T1000 (cell line): Measurements from ENCODE around the gene ENPP7.

Source experiments
- DNase-seq: peaks from one replicate; lab custom pipeline; 2025; ENCODE audit warnings: mixed read lengths; lab: John Stamatoyannopoulos, UW

Gene ENPP7, protein sequence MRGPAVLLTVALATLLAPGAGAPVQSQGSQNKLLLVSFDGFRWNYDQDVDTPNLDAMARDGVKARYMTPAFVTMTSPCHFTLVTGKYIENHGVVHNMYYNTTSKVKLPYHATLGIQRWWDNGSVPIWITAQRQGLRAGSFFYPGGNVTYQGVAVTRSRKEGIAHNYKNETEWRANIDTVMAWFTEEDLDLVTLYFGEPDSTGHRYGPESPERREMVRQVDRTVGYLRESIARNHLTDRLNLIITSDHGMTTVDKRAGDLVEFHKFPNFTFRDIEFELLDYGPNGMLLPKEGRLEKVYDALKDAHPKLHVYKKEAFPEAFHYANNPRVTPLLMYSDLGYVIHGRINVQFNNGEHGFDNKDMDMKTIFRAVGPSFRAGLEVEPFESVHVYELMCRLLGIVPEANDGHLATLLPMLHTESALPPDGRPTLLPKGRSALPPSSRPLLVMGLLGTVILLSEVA

DNA sequence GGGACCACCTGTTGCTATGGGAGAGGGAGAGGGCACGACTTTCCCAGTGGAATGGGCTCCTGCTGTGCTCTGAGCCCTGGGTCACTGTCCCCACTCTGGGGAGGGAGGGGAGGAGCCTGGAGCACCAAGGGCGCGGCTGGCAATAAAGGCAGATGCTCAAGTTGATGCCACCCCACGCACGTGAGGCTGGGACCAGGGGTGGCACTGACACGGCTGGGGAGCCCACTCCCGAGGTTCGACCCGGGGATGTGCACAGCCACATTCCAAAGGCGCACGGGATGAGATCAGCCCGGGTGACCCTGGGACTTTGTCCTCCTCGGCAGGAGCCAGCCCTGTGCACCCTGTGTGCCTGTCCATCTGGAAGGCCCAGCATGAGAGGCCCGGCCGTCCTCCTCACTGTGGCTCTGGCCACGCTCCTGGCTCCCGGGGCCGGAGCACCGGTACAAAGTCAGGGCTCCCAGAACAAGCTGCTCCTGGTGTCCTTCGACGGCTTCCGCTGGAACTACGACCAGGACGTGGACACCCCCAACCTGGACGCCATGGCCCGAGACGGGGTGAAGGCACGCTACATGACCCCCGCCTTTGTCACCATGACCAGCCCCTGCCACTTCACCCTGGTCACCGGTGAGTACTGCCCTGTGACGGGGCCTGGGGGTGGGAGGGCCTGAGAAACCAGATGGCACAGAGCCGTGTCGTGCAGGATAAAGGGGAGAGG, at the start of gene ENPP7:
TSS of gene ENPP7 (plus strand) at position 175 of the 715 bp plus-strand sequence. CDS start at position 372, 197 bp downstream.
- no peak for DNase-seq

DNA sequence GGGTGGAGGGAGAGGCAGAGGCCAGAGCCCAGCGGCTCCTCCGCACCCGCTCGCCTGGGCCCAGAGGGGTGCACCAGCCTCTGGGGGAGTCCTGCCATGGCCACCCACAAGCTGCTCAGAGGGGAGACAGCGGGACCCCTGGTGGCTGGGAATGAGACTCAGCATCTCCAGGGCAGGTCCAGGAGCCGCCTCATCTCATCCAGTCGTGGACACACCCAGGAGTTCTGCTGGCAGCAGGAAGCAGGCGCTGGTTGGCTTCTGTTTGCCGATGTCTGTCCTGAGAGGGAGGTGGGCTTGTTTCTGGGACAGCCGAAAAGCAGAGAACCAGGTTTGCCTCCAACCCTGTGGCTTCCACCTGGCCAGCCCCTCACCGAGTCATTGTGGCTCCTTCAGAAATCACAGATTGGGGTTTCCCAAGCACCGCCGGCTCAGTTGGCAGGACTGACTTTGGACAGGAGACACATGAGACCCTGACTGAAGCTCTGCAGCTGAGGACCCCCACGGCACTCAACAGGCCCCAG, 49.6 kb upstream of the ENPP7 start:
- no peak for DNase-seq

DNA sequence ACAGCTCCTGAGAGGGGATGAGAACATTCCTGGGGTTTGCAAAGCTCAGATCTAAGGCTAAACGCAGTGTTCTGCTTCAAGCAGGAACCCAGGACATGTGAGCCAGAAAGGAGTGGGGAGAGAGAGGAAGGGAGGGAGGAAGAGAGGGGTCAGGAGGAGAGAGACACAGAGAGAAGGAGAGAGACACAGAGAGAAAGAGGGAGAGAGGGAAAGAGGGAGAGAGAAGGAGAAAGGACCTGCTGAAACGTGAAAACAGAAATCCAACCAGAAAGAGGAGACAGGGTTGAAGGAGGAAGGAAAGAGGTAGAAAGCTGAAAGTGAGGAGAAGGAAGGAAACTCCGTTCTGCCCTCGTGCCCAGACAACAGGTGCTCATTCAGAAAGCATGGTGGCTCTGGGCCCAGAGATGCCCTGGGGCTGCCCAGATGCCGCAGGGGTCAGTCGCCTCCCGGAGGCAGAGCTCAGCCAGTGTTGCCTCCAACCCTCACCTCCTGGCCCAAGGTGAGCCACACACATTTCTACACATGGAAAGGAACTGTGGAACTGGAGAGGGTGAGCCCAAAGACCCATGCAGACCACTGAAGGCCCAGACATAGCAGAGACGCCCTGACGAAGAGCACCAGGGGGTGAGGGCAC, 49.0 kb upstream of the ENPP7 start:
- DNase-seq: no peak

DNA sequence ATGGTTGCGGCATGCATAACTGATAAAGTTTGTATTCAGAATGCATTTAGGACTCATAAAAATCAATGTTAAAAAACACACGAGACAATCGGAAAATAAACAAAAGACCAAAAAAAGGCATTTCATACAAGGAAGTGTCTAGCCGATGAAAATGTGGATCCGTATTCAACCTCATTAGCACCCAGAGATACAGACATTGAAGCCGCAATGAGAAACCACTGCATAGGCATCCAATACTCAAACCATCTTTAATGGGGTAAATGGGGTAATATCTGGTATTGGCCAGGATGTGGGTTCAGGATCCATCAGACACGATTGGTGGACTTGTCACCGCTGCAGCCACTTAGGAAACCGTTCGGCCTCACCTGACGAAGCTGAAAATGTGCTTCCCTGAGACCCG, 47.4 kb upstream of the ENPP7 start:
- no peak for DNase-seq

DNA sequence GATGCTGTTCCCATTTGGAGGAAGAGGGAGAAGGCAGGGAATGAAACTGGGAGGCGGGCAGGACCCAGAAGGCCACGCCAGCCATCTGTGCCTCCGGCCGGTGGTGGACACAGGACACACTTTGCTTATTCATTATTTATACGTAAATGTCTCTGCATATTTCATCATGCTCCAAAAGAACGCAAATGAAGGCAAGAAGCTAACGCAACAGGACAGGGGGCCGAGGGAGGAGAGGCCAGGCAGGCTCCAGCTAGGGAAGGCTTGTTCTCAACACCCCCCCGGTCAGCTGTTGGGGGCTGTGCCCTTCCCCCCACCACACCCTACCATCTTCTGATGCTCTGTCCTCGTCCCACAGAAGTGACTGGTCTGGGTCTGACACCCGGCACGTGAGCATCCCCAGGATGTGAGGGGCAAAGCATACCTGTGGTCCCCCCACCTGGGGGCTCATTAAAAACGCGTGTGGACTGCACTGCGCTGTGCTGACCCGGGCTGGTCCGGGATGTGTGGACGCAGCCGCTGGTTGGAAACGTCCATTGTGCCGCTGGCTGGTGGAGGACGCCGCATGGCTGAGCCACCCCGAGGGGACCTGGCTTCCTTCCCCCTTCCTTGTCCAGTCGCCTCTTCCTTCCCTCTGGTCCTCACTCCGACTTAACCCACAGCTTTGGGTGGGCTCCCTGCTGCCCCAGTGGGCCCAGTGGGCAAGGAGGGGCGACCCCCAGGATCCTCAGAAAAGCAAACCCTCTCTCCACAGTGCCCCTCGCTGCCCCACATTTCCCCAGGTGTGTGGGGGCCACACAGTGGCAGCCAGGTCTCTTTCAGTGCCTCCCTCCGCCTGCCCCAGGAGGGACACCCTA, 46.4 kb upstream of the ENPP7 start:
- DNase-seq: no peak

DNA sequence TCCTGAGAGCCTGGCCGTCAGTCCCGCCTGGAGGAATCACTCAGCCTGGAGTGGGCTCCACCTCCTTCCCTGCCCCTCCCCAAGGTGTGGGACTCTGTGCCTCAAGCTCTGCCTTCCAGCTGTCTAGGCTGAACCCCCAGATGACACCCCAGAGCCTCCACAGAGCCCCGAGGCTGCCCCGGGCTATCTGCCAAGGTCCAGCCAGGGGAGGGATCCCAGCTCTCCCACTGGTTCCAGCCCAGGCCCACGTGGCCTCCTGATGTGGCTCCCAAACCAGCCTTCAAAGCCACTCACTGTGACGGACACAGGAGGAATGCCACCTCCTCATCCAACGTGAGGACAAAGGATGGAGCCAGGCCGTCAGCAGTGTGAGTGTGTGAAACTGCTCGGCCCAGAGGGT, 45.6 kb upstream of the ENPP7 start:
- no peak for DNase-seq

DNA sequence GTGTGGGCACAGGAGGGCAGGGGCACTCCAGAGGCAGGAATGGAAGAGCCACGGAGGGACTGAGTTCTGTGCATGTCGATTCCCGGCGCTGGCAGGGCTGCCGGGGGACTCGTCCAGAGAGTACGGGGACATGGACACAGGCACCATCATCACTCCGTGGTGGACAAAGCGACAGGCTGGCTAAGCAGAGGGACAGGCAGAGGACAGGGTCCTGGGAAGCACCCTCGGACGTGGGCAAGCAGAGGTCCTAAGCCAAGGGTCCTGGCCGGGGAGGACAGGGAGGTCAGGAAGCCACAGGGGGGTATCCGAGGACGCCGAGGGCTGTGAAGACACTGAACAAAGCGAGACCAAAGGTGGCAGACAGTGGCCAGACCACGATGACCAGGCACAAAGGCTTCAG, 44.3 kb upstream of the ENPP7 start:
- DNase-seq: no peak

DNA sequence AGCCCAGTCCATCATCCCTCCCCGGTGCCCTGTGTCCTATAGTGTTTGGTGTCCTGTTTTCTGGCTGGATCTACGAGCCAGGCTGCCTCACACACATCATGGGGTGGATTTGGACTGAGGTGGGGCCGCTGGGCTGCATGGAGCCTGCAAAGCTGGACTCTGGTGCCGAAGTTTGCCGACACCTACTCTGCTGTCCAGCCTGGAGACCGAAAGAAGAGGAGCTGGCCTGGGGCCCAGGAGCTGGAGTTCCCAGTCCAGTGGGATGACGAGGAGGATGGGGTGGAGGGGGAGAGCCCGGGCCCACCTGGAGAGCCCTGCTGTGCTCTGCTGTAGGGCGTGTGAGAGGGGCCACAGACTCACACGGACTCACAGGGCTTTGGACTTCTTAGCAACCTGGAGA, 40.3 kb upstream of the ENPP7 start:
- DNase-seq: no peak

DNA sequence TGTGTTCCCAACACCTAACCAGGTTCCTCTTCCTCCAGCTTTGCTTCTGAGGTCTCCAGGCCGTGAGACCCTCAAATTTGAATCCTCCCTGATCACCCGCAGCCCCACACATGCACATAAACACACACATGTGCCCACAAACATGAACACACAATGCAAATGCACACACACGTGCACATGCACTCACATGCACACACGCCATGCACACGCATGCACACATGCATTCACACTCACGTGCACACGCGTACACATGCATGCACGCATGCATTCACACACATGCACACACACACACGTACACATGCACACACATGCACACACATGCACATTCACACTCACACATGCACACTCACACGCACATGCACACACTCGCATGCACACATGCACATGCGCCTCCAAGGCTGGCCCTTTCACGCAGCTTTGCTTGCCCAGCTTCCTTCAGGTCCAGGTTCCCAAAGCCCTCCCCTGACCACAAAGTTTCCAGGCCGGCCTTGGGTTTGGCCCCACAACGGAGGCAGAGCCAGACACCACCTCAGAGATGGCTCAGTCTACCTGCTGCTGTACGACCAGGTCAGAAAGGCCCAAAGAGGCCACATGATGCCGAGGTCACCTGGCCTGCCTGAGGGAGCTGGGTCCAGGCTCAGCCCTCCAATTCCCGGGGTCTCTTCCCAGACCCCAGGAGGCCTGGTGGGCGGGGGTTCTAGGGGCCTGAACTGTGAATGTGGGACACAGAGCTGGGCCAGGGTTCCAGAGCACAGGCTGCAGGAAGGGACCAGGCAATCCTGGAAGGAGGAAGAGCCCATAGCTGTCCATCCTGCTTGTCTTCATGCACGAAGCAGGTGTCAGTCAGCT, 39.5 kb upstream of the ENPP7 start:
- DNase-seq: no peak

DNA sequence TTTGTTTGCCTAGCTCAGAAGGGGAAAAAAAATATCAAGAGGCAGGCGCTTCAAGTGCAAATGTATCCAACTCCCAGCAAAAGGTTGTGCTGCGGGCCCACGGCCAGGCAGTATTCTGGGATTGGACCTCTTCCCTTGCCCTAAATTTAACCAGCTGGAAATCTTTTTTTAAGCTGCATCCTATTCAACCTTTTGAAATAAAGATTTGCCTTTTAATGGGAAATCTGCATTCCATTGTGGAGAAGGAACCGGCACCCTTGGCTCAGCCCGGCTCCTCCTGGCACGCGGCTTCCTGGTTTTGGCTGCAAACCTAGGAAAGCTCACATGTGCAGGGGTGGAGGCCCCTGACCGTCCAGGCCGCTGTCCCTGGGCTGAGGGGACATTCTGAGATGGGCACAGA, 38.8 kb upstream of the ENPP7 start:
- DNase-seq: no peak

DNA sequence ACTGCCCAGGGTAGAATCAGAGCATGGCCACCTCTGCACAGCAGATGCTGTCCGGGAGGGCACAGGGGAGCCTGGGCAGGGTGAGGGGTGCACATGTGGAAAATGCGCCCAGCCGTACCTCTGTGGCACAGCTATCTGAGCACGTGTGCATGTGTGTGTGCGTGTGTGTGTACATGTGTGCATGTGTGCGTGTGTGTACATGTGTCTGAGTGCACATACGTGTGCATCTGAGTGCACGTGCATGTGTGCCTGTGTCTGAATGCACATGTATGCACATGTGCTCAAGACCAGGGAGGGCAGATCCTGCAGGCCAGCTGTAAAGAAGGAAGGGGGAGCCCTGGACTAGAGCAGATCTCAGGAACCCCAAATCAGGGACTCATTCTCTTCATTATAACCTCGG, 37.3 kb upstream of the ENPP7 start:
- no peak for DNase-seq

DNA sequence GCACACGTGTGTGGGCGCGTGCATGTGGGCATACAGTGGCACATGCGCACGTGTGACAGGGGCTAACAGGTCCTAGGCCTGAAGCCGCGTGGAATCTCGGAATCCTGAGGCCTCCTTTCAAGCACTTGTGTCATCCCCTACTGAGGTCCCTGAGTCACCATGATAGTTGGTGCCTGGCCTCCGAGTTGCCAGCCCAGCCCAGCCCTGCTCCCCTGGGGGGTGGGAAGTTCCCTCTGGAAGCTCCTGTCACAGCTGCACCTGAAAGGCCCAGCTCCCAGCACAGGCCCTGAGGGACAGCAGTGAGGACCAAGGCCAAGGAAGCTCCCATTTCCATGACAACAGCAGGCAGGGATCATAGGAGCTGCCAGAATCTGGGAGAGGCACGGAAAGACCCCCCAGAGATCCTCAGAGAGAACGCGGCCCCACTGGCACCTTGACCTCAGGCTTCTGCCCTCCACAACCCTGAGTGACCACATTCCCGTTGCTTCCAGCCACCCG, 35.4 kb upstream of the ENPP7 start:
- no peak for DNase-seq

DNA sequence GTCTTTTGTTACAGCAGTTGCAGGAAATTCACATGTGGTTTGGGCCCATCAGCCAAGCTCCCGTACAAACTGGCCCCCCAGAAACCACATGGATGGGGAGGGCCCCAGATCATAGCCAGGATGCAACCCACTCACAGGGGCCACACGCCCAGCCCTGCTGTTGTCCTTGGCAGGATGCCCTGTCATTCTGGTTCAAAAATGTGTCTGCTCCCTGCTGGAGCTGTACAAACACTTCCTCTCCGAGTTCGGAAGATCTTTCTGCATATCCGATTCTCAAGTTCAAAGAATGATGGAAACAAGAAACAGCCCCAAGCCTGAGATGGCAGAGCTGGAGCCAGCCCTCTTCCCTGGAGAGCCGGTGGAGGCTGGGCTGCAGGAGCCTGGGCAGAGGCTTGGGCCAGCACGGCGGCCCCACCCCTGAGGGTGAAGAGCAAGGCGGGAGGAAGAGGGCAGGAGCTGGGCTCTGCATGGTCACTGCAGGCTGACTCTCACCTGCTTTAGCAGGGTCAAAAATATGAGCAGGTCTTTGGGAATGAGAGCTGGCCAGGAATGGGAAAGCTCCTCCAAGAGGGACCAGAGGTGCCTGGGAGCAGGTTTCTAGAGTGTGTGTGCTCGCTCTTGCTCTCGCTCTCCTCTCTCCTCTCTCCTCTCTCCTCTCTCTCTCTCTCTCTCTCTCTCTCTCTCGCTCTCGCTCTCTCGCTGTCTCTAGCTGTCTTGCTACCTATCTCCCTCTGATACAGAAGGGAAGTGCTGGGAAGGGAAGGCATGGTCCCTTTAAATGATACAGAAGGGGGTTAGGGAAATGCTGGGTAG, 34.7 kb upstream of the ENPP7 start:
- no peak for DNase-seq

DNA sequence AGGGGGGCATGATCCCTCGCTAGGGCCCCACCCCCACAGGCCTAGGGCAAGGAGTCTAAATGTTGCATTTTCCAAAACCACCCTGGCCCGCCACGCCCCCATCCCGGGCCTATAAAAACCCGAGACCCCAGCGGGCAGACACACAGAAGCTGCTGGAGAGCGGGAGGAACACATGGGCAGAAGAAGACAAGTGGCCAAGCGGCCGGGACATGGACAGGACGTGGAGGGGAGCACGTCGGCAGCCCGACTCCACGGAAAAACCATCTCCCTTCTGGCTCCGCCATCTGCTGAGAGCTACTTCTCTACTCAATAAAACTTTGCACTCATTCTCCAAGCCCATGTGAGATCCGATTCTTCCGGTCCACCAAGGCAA, 34.1 kb upstream of the ENPP7 start:
- DNase-seq: no peak

DNA sequence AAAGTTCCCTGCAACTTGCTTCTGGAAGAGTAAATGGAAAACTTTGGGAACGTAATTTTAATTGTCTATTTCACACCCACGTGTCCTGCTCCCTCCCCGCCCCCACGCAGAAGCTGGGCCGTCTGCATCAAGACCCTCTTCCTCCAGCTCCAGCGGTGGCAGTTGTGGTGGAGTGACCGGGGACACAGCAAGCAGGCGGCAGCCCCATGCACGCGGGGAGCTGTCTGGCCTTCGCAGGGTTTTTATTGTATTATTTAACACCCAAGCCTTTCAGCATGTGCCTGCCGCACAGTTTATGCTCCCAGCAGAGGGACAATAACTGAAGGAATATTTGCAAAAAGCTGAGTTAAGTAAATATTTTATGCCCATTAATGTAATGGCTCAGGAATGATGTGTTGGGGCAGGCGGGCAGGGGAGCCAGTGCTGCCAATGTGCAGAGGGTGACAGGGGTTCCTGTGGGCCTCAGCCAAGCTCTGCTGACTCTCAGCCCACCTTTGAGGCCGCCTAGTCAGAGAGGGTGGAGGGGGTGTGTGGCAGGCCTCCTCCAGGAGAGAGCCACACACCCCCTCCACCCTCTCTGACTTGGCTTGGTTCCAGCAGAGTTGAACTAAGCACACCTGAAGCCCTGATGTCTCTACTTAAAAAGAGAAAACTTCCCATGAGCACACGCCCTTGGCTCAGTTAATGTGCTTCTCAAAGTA, 32.4 kb upstream of the ENPP7 start:
- no peak for DNase-seq

DNA sequence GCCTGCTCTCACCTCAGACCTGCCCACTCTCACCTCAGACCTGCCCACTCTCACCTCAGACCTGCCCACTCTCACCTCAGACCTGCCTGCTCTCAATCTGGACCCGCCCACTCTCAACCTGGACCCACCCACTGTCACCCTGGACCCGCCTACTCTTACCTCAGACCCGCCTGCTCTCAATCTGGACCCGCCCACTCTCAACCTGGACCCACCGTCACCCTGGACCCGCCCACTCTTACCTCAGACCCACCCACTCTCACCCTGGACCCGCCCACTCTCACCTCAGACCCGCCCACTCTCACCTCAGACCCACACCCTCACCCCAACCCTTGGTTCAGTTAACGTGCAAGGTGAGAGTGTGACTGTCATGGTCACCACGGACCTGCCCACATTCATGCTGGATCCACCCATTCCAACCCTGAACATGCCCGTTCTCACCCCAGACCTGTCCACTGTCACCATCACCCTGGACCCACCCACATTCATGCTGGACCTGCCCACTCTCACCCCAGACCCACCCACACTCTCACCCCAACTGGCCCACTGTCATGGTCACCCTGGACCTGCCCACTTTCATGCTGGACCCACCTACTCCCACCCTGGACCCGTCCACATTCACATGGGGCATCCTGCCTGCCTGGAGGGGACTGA, 31.2 kb upstream of the ENPP7 start:
- DNase-seq: no peak

DNA sequence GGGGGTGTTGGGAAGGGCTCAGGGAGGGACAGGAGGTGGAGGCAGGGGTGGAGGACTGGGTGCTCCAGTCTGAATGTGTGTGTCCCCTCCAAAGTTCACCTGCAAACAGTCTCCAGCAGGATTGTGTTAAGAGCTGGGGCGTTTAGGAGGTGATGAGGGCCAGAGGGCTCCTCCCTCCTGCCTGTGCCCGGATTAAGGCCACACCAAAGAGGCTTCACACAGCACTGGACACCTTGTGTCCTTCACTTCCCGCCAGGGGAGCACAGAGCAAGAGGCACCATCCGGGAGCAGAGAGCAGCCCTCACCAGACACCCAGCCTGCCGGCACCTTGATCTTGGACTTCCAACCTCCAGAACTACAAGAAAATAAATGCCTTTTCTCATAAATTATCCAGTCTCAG, 30.2 kb upstream of the ENPP7 start:
- DNase-seq: no peak

DNA sequence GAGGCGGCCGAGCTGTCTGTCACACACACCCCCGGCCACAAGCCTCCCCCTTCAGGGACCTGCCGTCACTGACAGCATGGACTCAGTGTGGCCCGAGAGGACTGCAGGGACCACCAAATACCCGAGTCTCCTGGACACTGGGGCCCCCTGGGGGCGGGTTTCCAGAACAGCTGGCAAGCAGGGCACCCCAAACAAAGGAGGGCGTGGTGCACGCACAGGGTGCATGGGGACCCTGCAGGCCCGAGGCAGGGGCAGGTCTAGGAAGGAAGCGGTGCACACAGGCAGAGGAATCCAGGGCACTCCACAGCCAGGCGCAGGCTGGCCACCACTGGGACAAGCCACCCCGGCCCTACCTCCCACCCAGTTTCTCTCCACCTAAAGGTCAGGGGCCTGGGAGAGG, 28.7 kb upstream of the ENPP7 start:
- no peak for DNase-seq
